ENCODE measurements around the gene C1QTNF5. TPM values are rescaled to one million over a fixed set of nuclear protein-coding genes. Genes with fewer than 3 reads are reported as not detected.

C1QTNF5 gene
- total and polyA plus RNA-seq, 7 donors, result 3.2 to 12.0 (median 8.1) TPM

- TF ChIP-seq CTCF (IDR thresholded peaks at IDR 0.05), result no peak
- WGBS, 3 donors, result 18 to 25% (median 24%) methylated on average over 10 of the region's 10 CpGs
- Histone ChIP-seq H3K4me1 (peaks cover 59% of the 10 kb centered on the region), H3K27ac (peak overlapping the region; percentile 97), H3K36me3 (ENCODE audit: insufficient read depth in 1 of 2, low read depth in 1 of 2) (no peaks in the 10 kb centered on the region), H3K4me3 (peak overlapping the region; percentile 84), H3K27me3 (ENCODE audit: insufficient read depth in 3 of 3, low read length in 2 of 3) (no peaks in the 10 kb centered on the region), H3K9me3 (no peaks in the 10 kb centered on the region)
- peak; percentile 32 to 58 (median 44) for ATAC-seq
- intact Hi-C loops (cut with DNase I), result no loop called here
- peak; percentile 21 to 83 for DNase-seq
Measured at GRCh38 chr11:119378851-119379465, 38.3 kb upstream of the C1QTNF5 start.

- Histone ChIP-seq H3K36me3 (ENCODE audit: insufficient read depth in 1 of 2, low read depth in 1 of 2) (no peaks in the 10 kb centered on the region), H3K4me1 (peaks cover 68% of the 10 kb centered on the region), H3K9me3 (no peaks in the 10 kb centered on the region), H3K27me3 (ENCODE audit: insufficient read depth in 3 of 3, low read length in 2 of 3) (no peaks in the 10 kb centered on the region), H3K4me3 (peak overlapping the region; percentile 84), H3K27ac (peak overlapping the region; percentile 97)
- TF ChIP-seq CTCF (IDR thresholded peaks at IDR 0.05), result no peak
- 33 to 41% (median 35%) methylated on average over 6 of the region's 6 CpGs for WGBS, 3 donors
- DNase-seq, result no peak
- intact Hi-C loops (cut with DNase I), result no loop called here
- peak in 1 of 4 donors; percentile 5 for ATAC-seq
Measured at GRCh38 chr11:119377961-119378667, 37.4 kb upstream of the C1QTNF5 start.

- H3K27ac ChIP-seq, result peak overlapping the region; percentile 97
- no peak for ATAC-seq
Measured at GRCh38 chr11:119377112-119377901, 36.6 kb upstream of the C1QTNF5 start.

More at GRCh38 chr11:119377112-119377901, 36.6 kb upstream of the C1QTNF5 start:
- Histone ChIP-seq H3K4me3 (peak overlapping the region; percentile 84), H3K27me3 (ENCODE audit: insufficient read depth in 3 of 3, low read length in 2 of 3) (no peaks in the 10 kb centered on the region), H3K9me3 (no peaks in the 10 kb centered on the region), H3K36me3 (ENCODE audit: insufficient read depth in 1 of 2, low read depth in 1 of 2) (no peaks in the 10 kb centered on the region), H3K4me1 (peaks cover 75% of the 10 kb centered on the region)
- WGBS, 3 donors, result 22 to 34% (median 27%) methylated on average over 12 of the region's 12 CpGs
- TF ChIP-seq CTCF (IDR thresholded peaks at IDR 0.05), result no peak
- DNase-seq, result peak in 1 of 2 donors; percentile 60
- intact Hi-C loops (cut with DNase I), result no loop called here
